CD8-positive, alpha-beta memory T cell (primary cell): ENCODE results near the gene PDPN. TPM values are rescaled to one million over a fixed set of nuclear protein-coding genes. Genes with fewer than 3 reads are reported as not detected.

Source experiments
- CTCF ChIA-PET: fragments of 350-600 bp; sonication (Branson Sonifier 250); formaldehyde crosslinking; loops from one replicate; lab custom pipeline; 2021; ENCODE audit warnings: antibody characterized with exemption; lab: Charles Lee
- POLR2A ChIA-PET: fragments of 350-600 bp; sonication (Branson Sonifier 250); formaldehyde crosslinking; loops from one replicate; lab custom pipeline; 2021; ENCODE audit warnings: antibody characterized with exemption; lab: Charles Lee
- DNase-seq, 5 donors: peaks; one replicate each; pipeline versions ENCODE4 v3.0.0 to v3.0.0-alpha.2; 2020 to 2022; ENCODE audit warnings: mixed read lengths in 1 of 5
- H3K27ac ChIP-seq: one replicate; pipeline ENCODE4 v1.7.0; 2013; ENCODE audit warnings: low read depth, mild to moderate bottlenecking, low read length, moderate library complexity
- H3K27me3 ChIP-seq: 2 replicates; pipeline ENCODE4 v1.7.0; 2013; ENCODE audit warnings: low read length, mild to moderate bottlenecking; ENCODE audit not compliant: insufficient read depth, poor library complexity, severe bottlenecking
- H3K36me3 ChIP-seq: 2 replicates; pipeline ENCODE4 v1.7.0; 2013; ENCODE audit warnings: mild to moderate bottlenecking, low read length, moderate library complexity; ENCODE audit not compliant: insufficient read depth
- H3K4me1 ChIP-seq: 2 replicates; pipeline ENCODE4 v1.7.0; 2013; ENCODE audit warnings: mild to moderate bottlenecking, low read length, moderate library complexity; ENCODE audit not compliant: insufficient read depth
- H3K4me3 ChIP-seq: 2 replicates; pipeline ENCODE4 v1.7.0; 2013; ENCODE audit warnings: mild to moderate bottlenecking, low read length
- H3K9me3 ChIP-seq: 2 replicates; pipeline ENCODE4 v1.7.0; 2013; ENCODE audit warnings: mild to moderate bottlenecking, low read length
- H3K27ac Mint-ChIP-seq, 8 donors: one replicate each; pipeline ENCODE4 v1.8.0; 2020 to 2021; ENCODE audit warnings: mixed read lengths in 8 of 8, mild to moderate bottlenecking in 6 of 8, inconsistent platforms in 3 of 8, moderate library complexity in 3 of 8
- H3K27me3 Mint-ChIP-seq, 2 donors: one replicate each; pipeline ENCODE4 v1.8.0; 2020 to 2021; ENCODE audit warnings: mixed read lengths in 2 of 2, mild to moderate bottlenecking in 1 of 2, moderate library complexity in 1 of 2
- H3K36me3 Mint-ChIP-seq, 3 donors: one replicate each; pipeline ENCODE4 v1.8.0; 2020 to 2021; ENCODE audit warnings: mixed read lengths in 3 of 3, inconsistent platforms in 1 of 3, mild to moderate bottlenecking in 1 of 3
- H3K4me1 Mint-ChIP-seq, 3 donors: one replicate each; pipeline ENCODE4 v1.8.0; 2020 to 2021; ENCODE audit warnings: mixed read lengths in 3 of 3, inconsistent platforms in 1 of 3, mild to moderate bottlenecking in 1 of 3
- H3K4me3 Mint-ChIP-seq, 7 donors: one replicate each; pipeline ENCODE4 v1.8.0; 2020 to 2021; ENCODE audit warnings: mixed read lengths in 7 of 7, mild to moderate bottlenecking in 6 of 7, moderate library complexity in 4 of 7, inconsistent platforms in 2 of 7
- H3K9me3 Mint-ChIP-seq, 5 donors: one replicate each; pipeline ENCODE4 v1.8.0; 2020 to 2022; ENCODE audit warnings: mixed read lengths in 5 of 5, mild to moderate bottlenecking in 3 of 5, moderate library complexity in 2 of 5, inconsistent platforms in 1 of 5
- polyA plus RNA-seq: library from polyadenylated mRNA; unstranded; fragments of 300-500 nt; fragmentation: Illumina TruSeq; gene quantifications from one replicate; pipeline ENCODE4 v1.2.3, GENCODE V29; 2021
- total RNA-seq, 2 experiments: library from RNA; stranded (reverse); gene quantifications; one replicate each; pipeline ENCODE4 v1.2.3, GENCODE V29; 2021

Gene PDPN
- total and polyA plus RNA-seq, 3 experiments from 2014 or later = 0.20 TPM; not detected in 2

- no peaks in the 10 kb centered on the region for H3K4me1 ChIP-seq
- Mint-ChIP-seq H3K4me1 (no peaks in the 10 kb centered on the region), H3K4me3 (no peak overlapping the region), H3K9me3 (peaks cover 0 to 5% (median 0%) of the 10 kb centered on the region in 5 donors), H3K36me3 (no peaks in the 10 kb centered on the region), H3K27ac (no peak overlapping the region), H3K27me3 (peaks cover 2 to 38% of the 10 kb centered on the region in 2 donors)
- no peaks in the 10 kb centered on the region for H3K36me3 ChIP-seq
- ChIA-PET POLR2A (no interaction called here), CTCF (no interaction called here)
- no peaks in the 10 kb centered on the region for H3K27me3 ChIP-seq
- no peak overlapping the region for H3K4me3 ChIP-seq
- no peaks in the 10 kb centered on the region for H3K9me3 ChIP-seq
- no peak overlapping the region for H3K27ac ChIP-seq
- no peak for DNase-seq
These were observed 67.6 kb downstream of the PDPN start for GRCh38 chr1:13651279-13651678.

GRCh38 chr1:13652238-13652637 lies 68.6 kb downstream of the PDPN start:
- CTCF ChIA-PET = no interaction called here
- Mint-ChIP-seq H3K27ac (no peak overlapping the region), H3K9me3 (peaks cover 0 to 5% (median 0%) of the 10 kb centered on the region in 5 donors), H3K4me3 (no peak overlapping the region), H3K4me1 (no peaks in the 10 kb centered on the region), H3K27me3 (peaks cover 0 to 46% of the 10 kb centered on the region in 2 donors), H3K36me3 (no peaks in the 10 kb centered on the region)
- POLR2A ChIA-PET = no interaction called here
- Histone ChIP-seq H3K36me3 (no peaks in the 10 kb centered on the region), H3K4me1 (no peaks in the 10 kb centered on the region), H3K4me3 (no peak overlapping the region), H3K27ac (no peak overlapping the region), H3K9me3 (no peaks in the 10 kb centered on the region), H3K27me3 (no peaks in the 10 kb centered on the region)
- DNase-seq = no peak

- ChIA-PET POLR2A (no interaction called here), CTCF (no interaction called here)
- Mint-ChIP-seq H3K27ac (no peak overlapping the region), H3K27me3 (peaks cover 9 to 28% of the 10 kb centered on the region in 2 donors), H3K4me1 (peaks cover 6 to 7% (median 6%) of the 10 kb centered on the region in 3 donors), H3K4me3 (no peak overlapping the region), H3K36me3 (peaks cover 0 to 5% (median 3%) of the 10 kb centered on the region in 3 donors), H3K9me3 (peaks cover 3 to 5% (median 4%) of the 10 kb centered on the region in 5 donors)
- Histone ChIP-seq H3K27ac (no peak overlapping the region), H3K9me3 (no peaks in the 10 kb centered on the region), H3K27me3 (no peaks in the 10 kb centered on the region), H3K4me3 (no peak overlapping the region), H3K4me1 (peaks cover 7% of the 10 kb centered on the region), H3K36me3 (no peaks in the 10 kb centered on the region)
- DNase-seq = no peak
These were observed 77.9 kb downstream of the PDPN start for GRCh38 chr1:13661539-13661938.

GRCh38 chr1:13662493-13662892 lies 78.9 kb downstream of the PDPN start:
- Histone ChIP-seq H3K27me3 (no peaks in the 10 kb centered on the region), H3K36me3 (no peaks in the 10 kb centered on the region), H3K4me3 (no peak overlapping the region), H3K27ac (no peak overlapping the region), H3K9me3 (no peaks in the 10 kb centered on the region), H3K4me1 (peaks cover 7% of the 10 kb centered on the region)
- no peak for DNase-seq
- peaks cover 9 to 22% of the 10 kb centered on the region in 2 donors for H3K27me3 Mint-ChIP-seq
- no peak overlapping the region for H3K4me3 Mint-ChIP-seq
- H3K27ac Mint-ChIP-seq = no peak overlapping the region
- H3K4me1 Mint-ChIP-seq = peaks cover 6 to 7% (median 6%) of the 10 kb centered on the region in 3 donors
- ChIA-PET POLR2A (no interaction called here), CTCF (interaction anchor here (0.8 to 1.6 kb wide), 2 partner anchors 12 to 299 kb away, joined by 3 read pairs; no protein-coding TSS in a partner anchor)
- H3K9me3 Mint-ChIP-seq = peaks cover 3 to 5% (median 4%) of the 10 kb centered on the region in 5 donors
- peaks cover 0 to 5% (median 3%) of the 10 kb centered on the region in 3 donors for H3K36me3 Mint-ChIP-seq

- H3K9me3 ChIP-seq = no peaks in the 10 kb centered on the region
- ChIA-PET POLR2A (no interaction called here), CTCF (interaction anchor here (0.6 to 2.9 kb wide), 3 partner anchors 62 to 161 kb away, joined by 3 to 24 read pairs (median 3); no protein-coding TSS in a partner anchor)
- H3K4me3 Mint-ChIP-seq = no peak overlapping the region
- no peak overlapping the region for H3K27ac ChIP-seq
- no peaks in the 10 kb centered on the region for H3K27me3 ChIP-seq
- peaks cover 0 to 5% (median 3%) of the 10 kb centered on the region in 3 donors for H3K36me3 Mint-ChIP-seq
- DNase-seq = no peak
- H3K27me3 Mint-ChIP-seq = peaks cover 10 to 22% of the 10 kb centered on the region in 2 donors
- H3K27ac Mint-ChIP-seq = no peak overlapping the region
- H3K36me3 ChIP-seq = no peaks in the 10 kb centered on the region
- peaks cover 3 to 5% (median 4%) of the 10 kb centered on the region in 5 donors for H3K9me3 Mint-ChIP-seq
- peaks cover 7% of the 10 kb centered on the region for H3K4me1 ChIP-seq
- H3K4me1 Mint-ChIP-seq = peaks cover 6 to 7% (median 6%) of the 10 kb centered on the region in 3 donors
- H3K4me3 ChIP-seq = no peak overlapping the region
These were observed 80.3 kb downstream of the PDPN start for GRCh38 chr1:13663969-13664368.

GRCh38 chr1:13664451-13664850 lies 80.8 kb downstream of the PDPN start:
- CTCF ChIA-PET = interaction anchor here (0.6 to 2.9 kb wide), 4 partner anchors 61 to 287 kb away, joined by 3 to 24 read pairs (median 3); no protein-coding TSS in a partner anchor
- peaks cover under 1 to 2% (median 1%) of the 10 kb centered on the region in 5 donors for H3K9me3 Mint-ChIP-seq
- peaks cover 9 to 19% of the 10 kb centered on the region in 2 donors for H3K27me3 Mint-ChIP-seq
- Histone ChIP-seq H3K36me3 (no peaks in the 10 kb centered on the region), H3K4me3 (no peak overlapping the region), H3K4me1 (peaks cover 7% of the 10 kb centered on the region), H3K27me3 (no peaks in the 10 kb centered on the region), H3K9me3 (no peaks in the 10 kb centered on the region), H3K27ac (no peak overlapping the region)
- POLR2A ChIA-PET = no interaction called here
- H3K4me3 Mint-ChIP-seq = no peak overlapping the region
- peaks cover 0 to 1% (median 0%) of the 10 kb centered on the region in 3 donors for H3K36me3 Mint-ChIP-seq
- no peak for DNase-seq
- H3K4me1 Mint-ChIP-seq = peaks cover 6 to 7% (median 6%) of the 10 kb centered on the region in 3 donors
- no peak overlapping the region for H3K27ac Mint-ChIP-seq

- Histone ChIP-seq H3K27ac (no peak overlapping the region), H3K36me3 (no peaks in the 10 kb centered on the region), H3K9me3 (no peaks in the 10 kb centered on the region), H3K4me1 (peaks cover 7% of the 10 kb centered on the region), H3K4me3 (no peak overlapping the region), H3K27me3 (no peaks in the 10 kb centered on the region)
- Mint-ChIP-seq H3K36me3 (no peaks in the 10 kb centered on the region), H3K27me3 (peaks cover 9 to 12% of the 10 kb centered on the region in 2 donors), H3K4me3 (no peak overlapping the region), H3K4me1 (peaks cover 6 to 7% (median 6%) of the 10 kb centered on the region in 3 donors), H3K27ac (peak overlapping the region in 1 of 8 donors; percentile 55), H3K9me3 (no peaks in the 10 kb centered on the region)
- ChIA-PET CTCF (interaction anchor here (0.7 to 2.9 kb wide), 5 partner anchors 9 to 293 kb away, joined by 3 to 24 read pairs (median 4); no protein-coding TSS in a partner anchor), POLR2A (no interaction called here)
- no peak for DNase-seq
These were observed 82.7 kb downstream of the PDPN start for GRCh38 chr1:13666317-13666716.
